Germinal center (tissue), 1 donor: ENCODE data around the gene HOXA13.

Source experiments
- DNase-seq: peaks from one replicate; pipeline ENCODE4 v3.0.0; 2012; ENCODE audit warnings: mixed read lengths, low spot score

Gene HOXA13

DNA sequence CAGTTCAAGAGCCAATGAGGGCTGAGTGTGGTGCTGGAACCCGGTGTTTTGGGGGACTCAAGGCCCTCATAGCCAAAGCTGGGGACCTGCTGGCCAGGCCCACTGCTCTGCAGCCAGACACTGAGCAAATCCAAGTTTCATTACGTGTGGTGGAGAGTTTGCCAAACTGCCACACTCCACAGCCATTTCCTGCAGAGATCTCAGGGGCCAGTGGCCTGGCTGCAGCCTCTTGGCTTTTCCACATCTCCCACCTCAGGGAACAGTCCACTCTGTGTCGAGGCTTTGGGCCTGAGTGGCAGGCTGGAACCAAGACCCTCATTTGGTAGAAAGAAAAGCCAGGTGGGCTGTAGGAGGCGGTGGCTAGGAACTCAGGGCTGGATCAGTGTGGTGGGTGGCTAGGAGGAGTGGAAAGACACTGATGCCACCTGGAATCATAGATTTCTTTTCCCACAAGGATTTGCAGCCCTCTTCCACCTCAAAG is 18.1 kb downstream of the HOXA13 start:
- DNase-seq: no peak

- no peak for DNase-seq
These were observed 19.2 kb downstream of the HOXA13 start for GRCh38 chr7:27180431-27181420.

- DNase-seq: peak; percentile 84
These were observed 20.1 kb downstream of the HOXA13 start for GRCh38 chr7:27179503-27180430.

GRCh38 chr7:27179030-27179429 is 20.9 kb downstream of the HOXA13 start:
- DNase-seq: no peak

DNA sequence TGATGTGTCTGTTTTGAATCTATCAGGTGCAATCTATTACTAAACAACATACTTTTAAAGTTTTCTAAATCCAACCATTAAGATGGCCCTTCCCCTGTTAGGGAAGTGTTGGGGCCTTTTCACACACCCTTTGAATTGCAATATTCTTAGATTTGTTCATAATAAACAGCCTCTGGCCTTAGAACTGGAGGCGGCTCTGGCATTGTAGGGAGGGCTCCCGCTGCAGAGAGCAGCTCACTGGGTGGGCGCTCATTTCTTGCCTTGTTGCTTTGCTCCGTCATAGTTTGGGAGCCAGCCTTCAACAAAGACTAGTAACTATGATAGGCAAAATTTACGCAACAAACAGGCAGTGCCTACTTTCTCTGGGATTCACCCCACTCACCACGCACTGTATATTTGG is 21.5 kb downstream of the HOXA13 start:
- no peak for DNase-seq

DNA sequence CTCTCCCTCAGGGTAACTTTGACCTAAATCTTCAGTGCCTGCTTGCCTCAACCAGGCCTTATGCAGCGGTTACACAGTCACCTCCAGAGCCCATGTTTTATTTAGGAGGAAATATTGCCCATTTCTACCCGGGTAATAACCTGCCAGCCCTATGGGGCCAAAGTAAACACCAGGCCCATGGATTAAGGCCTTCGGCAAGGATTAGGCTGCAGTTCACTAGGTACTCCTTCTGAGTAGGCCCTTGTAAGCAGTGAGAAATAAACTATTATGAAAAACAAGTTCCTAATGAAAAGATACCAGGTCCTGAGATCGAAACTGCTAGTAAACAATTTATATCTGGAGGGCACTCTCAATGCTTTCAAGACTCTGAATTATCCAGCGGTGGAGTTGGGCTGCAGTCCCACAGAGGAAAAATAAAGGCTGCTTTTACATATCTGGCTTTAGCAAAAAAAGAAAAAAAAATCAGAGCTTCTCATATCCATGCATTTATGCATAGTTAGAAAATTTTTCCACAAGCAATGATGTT is 22.0 kb downstream of the HOXA13 start:
- no peak for DNase-seq

- DNase-seq: no peak
These were observed 22.7 kb downstream of the HOXA13 start for GRCh38 chr7:27176962-27177794.

GRCh38 chr7:27176524-27176845 is 23.4 kb downstream of the HOXA13 start:
- DNase-seq: no peak

GRCh38 chr7:27175626-27176523 is 24.0 kb downstream of the HOXA13 start:
- DNase-seq: no peak

GRCh38 chr7:27174874-27175625 is 24.8 kb downstream of the HOXA13 start:
- no peak for DNase-seq

- no peak for DNase-seq
These were observed 25.7 kb downstream of the HOXA13 start, which contains the start of gene HOXA10 for GRCh38 chr7:27173956-27174873. HOXA10 (minus strand) TSS chr7:27174320; CDS start chr7:27174306, 14 bp downstream.

- DNase-seq: no peak
These were observed 26.4 kb downstream of the HOXA13 start for GRCh38 chr7:27173511-27173955.

- DNase-seq: no peak
These were observed 26.9 kb downstream of the HOXA13 start for GRCh38 chr7:27172823-27173510.

DNA sequence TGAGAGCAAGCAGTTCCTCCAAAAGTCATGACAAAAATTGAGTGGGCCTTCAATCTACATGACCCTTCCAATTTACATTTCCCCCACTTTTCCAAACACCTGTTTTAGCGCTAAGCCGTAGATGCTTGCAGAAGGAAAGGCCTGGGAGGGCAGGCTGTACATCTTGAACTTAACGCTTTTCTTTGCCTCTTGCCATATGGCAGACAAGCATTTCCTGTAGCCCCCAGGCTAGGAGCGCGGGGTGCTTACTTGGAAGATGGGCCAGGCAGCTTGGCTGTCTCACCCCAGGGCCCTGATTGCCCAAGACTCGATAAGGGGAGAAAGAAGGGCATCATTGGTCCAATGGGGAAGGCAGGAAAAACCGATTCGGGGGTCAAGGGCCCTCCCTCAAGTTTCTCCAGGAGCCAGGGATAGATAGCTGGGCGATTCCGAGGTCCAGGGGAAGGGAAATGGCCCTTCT is 27.5 kb downstream of the HOXA13 start:
- no peak for DNase-seq

DNA sequence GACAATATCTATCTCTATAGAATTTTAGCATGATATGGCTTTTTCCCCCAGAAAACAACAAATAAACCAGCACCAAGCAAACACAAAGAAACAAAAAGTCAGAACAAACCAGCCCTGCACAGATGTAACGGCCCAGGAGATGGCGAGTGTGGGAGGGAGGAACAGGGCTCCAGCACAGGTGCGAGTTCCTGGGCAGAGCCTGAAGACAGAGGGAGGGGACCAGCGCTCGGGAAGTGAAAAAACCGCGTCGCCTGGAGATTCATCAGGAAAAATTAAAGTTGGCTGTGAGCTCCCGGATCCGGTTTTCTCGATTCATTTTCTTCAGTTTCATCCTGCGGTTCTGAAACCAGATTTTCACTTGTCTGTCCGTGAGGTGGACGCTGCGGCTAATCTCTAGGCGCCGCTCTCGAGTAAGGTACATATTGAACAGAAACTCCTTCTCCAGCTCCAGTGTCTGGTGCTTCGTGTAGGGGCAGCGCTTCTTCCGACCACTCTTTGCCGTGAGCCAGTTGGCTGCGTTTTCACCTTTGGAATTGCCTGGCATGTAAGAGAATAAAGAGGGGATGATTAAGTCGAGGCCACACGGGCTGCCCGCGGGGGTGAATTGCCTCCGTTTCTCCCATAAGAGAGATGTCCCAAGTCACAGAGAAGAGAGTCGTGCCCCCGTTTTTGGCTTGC is 28.1 kb downstream of the HOXA13 start:
- no peak for DNase-seq

DNA sequence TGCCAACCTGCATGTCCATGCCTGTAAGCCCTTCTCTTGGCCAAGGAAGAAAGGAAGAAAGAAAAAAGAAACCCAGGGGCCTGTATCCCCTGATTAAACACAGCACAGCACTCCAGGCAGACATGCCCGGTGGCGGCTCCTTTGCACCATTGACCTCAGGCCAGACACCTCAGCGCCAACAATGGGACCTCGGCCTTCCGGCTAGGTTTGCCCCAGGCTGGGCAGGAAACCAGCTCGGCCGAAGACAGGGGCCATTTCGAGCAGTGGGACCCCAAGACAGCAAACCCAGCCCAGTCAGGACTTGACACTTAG is 28.6 kb downstream of the HOXA13 start:
- no peak for DNase-seq
